GM23338 (cell line): Measurements from ENCODE around the gene EEF1G. TPM values are rescaled to one million over a fixed set of nuclear protein-coding genes. Genes with fewer than 3 reads are reported as not detected.

ENCODE experiments used
- ATAC-seq: fragments of 200-7000 bp; cut with Tn5 transposase; 3 replicates; pipeline ENCODE4 v1.9.1; 2020
- DNase-seq: peaks from one replicate; pipeline ENCODE4 v3.0.0-alpha.2; 2015; ENCODE audit warnings: low spot score
- H2AFZ ChIP-seq: fragments of 200-600 bp; sonication (generic); 2 replicates; pipeline ENCODE4 v1.8.0; 2016; ENCODE audit warnings: antibody characterized with exemption, mild to moderate bottlenecking, moderate library complexity
- H3F3A ChIP-seq: fragments of 200-600 bp; sonication (generic); replicated peaks from 2 replicates; pipeline ENCODE4 v1.8.0; 2017; ENCODE audit warnings: antibody characterized with exemption, mixed run types, low read depth
- H3K27ac ChIP-seq: fragments of 200-600 bp; sonication (generic); 2 replicates; pipeline ENCODE4 v1.6.1; 2016; ENCODE audit warnings: low read depth
- H3K27me3 ChIP-seq: fragments of 200-600 bp; sonication (generic); 2 replicates; pipeline ENCODE4 v1.8.0; 2016; ENCODE audit warnings: mild to moderate bottlenecking, mixed run types, moderate library complexity; ENCODE audit not compliant: insufficient read depth
- H3K36me3 ChIP-seq: fragments of 200-600 bp; sonication (generic); 2 replicates; pipeline ENCODE4 v1.8.0; 2016; ENCODE audit warnings: mild to moderate bottlenecking; ENCODE audit not compliant: insufficient read depth
- H3K4me1 ChIP-seq: fragments of 200-600 bp; sonication (generic); 2 replicates; pipeline ENCODE4 v1.8.0; 2016; ENCODE audit warnings: mild to moderate bottlenecking, moderate library complexity; ENCODE audit not compliant: insufficient read depth
- H3K4me2 ChIP-seq: fragments of 200-600 bp; sonication (generic); 2 replicates; pipeline ENCODE4 v1.7.1; 2017; ENCODE audit warnings: mixed run types
- H3K4me3 ChIP-seq: fragments of 200-600 bp; sonication (generic); 2 replicates; pipeline ENCODE4 v1.6.1; 2016; ENCODE audit warnings: mixed run types
- H3K79me2 ChIP-seq: fragments of 200-600 bp; sonication (generic); replicated peaks from 2 replicates; pipeline ENCODE4 v1.8.0; 2017; ENCODE audit warnings: mild to moderate bottlenecking; ENCODE audit not compliant: insufficient read depth
- H3K9me2 ChIP-seq: fragments of 200-600 bp; sonication (generic); 2 replicates; pipeline ENCODE4 v1.8.0; 2017; ENCODE audit not compliant: insufficient read depth
- H4K20me1 ChIP-seq: fragments of 200-600 bp; sonication (generic); replicated peaks from 2 replicates; pipeline ENCODE4 v1.8.0; 2017; ENCODE audit warnings: mild to moderate bottlenecking; ENCODE audit not compliant: insufficient read depth
- H3K27ac Mint-ChIP-seq: 2 replicates; pipeline ENCODE4 v1.8.0; 2020; ENCODE audit warnings: inconsistent platforms, mild to moderate bottlenecking, moderate library complexity, mixed read lengths
- H3K27me3 Mint-ChIP-seq: 3 replicates; pipeline ENCODE4 v1.8.0; 2022; ENCODE audit warnings: low read depth, mild to moderate bottlenecking, moderate library complexity, mixed read lengths, inconsistent platforms; ENCODE audit not compliant: insufficient read depth, poor library complexity
- H3K36me3 Mint-ChIP-seq: 3 replicates; pipeline ENCODE4 v1.8.0; 2021; ENCODE audit warnings: low read depth, mild to moderate bottlenecking, inconsistent platforms, moderate library complexity, mixed read lengths
- H3K4me1 Mint-ChIP-seq: 3 replicates; pipeline ENCODE4 v1.8.0; 2020; ENCODE audit warnings: mild to moderate bottlenecking, inconsistent platforms, mixed read lengths
- H3K4me3 Mint-ChIP-seq: 3 replicates; pipeline ENCODE4 v1.8.0; 2021; ENCODE audit warnings: moderate library complexity, mild to moderate bottlenecking, inconsistent platforms, mixed read lengths
- H3K9me3 Mint-ChIP-seq: 3 replicates; pipeline ENCODE4 v1.8.0; 2020; ENCODE audit warnings: moderate library complexity, mild to moderate bottlenecking, inconsistent platforms, mixed read lengths
- CREB1 ChIP-seq: fragments of 250-450 bp; sonication (Bioruptor Pico); IDR thresholded peaks from 2 replicates; pipeline ENCODE4 v1.5.0; 2020; ENCODE audit warnings: low read depth, mild to moderate bottlenecking, moderate library complexity
- CTCF ChIP-seq, 2 experiments: fragments of 200-600 bp in 1 of 2; sonication (generic) in 1 of 2; conservative IDR thresholded peaks; 2 replicates each; pipeline versions ENCODE4 v1.5.1 to v1.6.1; 2016 to 2017; ENCODE audit warnings: antibody characterized with exemption in 2 of 2, low read depth in 2 of 2, mild to moderate bottlenecking in 2 of 2, moderate library complexity in 1 of 2
- ETS1 ChIP-seq: IDR thresholded peaks from 2 replicates; pipeline ENCODE4 v1.6.1; 2016; ENCODE audit warnings: antibody characterized with exemption
- EZH2 ChIP-seq: fragments of 200-600 bp; sonication (generic); IDR thresholded peaks from one replicate; pipeline ENCODE4 v1.8.0; 2017; ENCODE audit warnings: antibody characterized with exemption, mild to moderate bottlenecking, low read depth; ENCODE audit not compliant: unreplicated experiment
- EZH2phosphoT487 ChIP-seq: fragments of 200-600 bp; sonication (generic); IDR thresholded peaks from one replicate; pipeline ENCODE4 v1.8.1; 2018; ENCODE audit warnings: antibody characterized with exemption; ENCODE audit not compliant: unreplicated experiment
- JUNB ChIP-seq: IDR thresholded peaks from one replicate; pipeline ENCODE4 v1.6.1; 2016; ENCODE audit warnings: antibody characterized with exemption; ENCODE audit not compliant: unreplicated experiment
- NANOG ChIP-seq: IDR thresholded peaks from 2 replicates; pipeline ENCODE4 v1.6.1; 2016; ENCODE audit warnings: antibody characterized with exemption, borderline replicate concordance
- POLR2AphosphoS5 ChIP-seq: IDR thresholded peaks from 2 replicates; pipeline ENCODE4 v1.6.1; 2016; ENCODE audit warnings: antibody characterized with exemption, low read depth
- STAT1 ChIP-seq: IDR thresholded peaks from one replicate; pipeline ENCODE4 v1.6.1; 2016; ENCODE audit warnings: antibody characterized with exemption; ENCODE audit not compliant: unreplicated experiment
- ZNF114 ChIP-seq: fragments of 250-450 bp; sonication (Bioruptor Pico); IDR thresholded peaks from 2 replicates; pipeline ENCODE4 v1.5.0; 2020; ENCODE audit warnings: mild to moderate bottlenecking, moderate library complexity
- ZNF331 ChIP-seq: fragments of 250-450 bp; sonication (Bioruptor Pico); IDR thresholded peaks from 2 replicates; pipeline ENCODE4 v1.5.0; 2020; ENCODE audit warnings: low read depth, mild to moderate bottlenecking, moderate library complexity
- ZNF462 ChIP-seq: fragments of 250-450 bp; sonication (Bioruptor Pico); IDR thresholded peaks from 2 replicates; pipeline ENCODE4 v1.5.0; 2020; ENCODE audit warnings: mild to moderate bottlenecking, moderate library complexity
- polyA plus RNA-seq: library from polyadenylated mRNA; unstranded; fragments of >200 nt; fragmentation: Nextera tagmentation; extraction: Ambion mirVana; gene quantifications from 2 replicates; pipeline ENCODE4 v1.2.1, GENCODE V29; 2016
- total RNA-seq: library from RNA; depleted of rRNA; stranded (reverse); fragments of >200 nt; shearing (Covaris generic); gene quantifications from 2 replicates; pipeline ENCODE4 v1.2.3, GENCODE V29; 2014

EEF1G gene
- total and polyA plus RNA-seq, 2 experiments from 2014 or later, result 696 to 1,316 TPM

- Histone ChIP-seq H3K27me3 (no peaks in the 10 kb centered on the region), H3K36me3 (no peaks in the 10 kb centered on the region), H4K20me1 (no peaks in the 10 kb centered on the region), H3K4me3 (no peak overlapping the region), H3K79me2 (no peaks in the 10 kb centered on the region), H2AFZ (no peak overlapping the region), H3K4me2 (no peak overlapping the region), H3F3A (no peaks in the 10 kb centered on the region), H3K9me2 (0 out of 2 replicates have a peak, but pooled peaks cover 3% of the 10 kb centered on the region), H3K27ac (no peak overlapping the region), H3K4me1 (0 out of 2 replicates have a peak, but pooled peaks cover 4% of the 10 kb centered on the region)
- ATAC-seq (no peak), DNase-seq (no peak)
- H3K4me3 Mint-ChIP-seq, result no peak overlapping the region
- peaks cover 1% of the 10 kb centered on the region for H3K27me3 Mint-ChIP-seq
- H3K36me3 Mint-ChIP-seq, result peaks cover 8% of the 10 kb centered on the region; the same call in 2 of the 3 replicates
- H3K9me3 Mint-ChIP-seq, result peaks cover 24% of the 10 kb centered on the region
- peaks cover 7% of the 10 kb centered on the region for H3K4me1 Mint-ChIP-seq
- H3K27ac Mint-ChIP-seq, result no peak overlapping the region
- TF ChIP-seq EZH2 (no peak), ZNF114 (no peak), NANOG (no peak)
Measured at GRCh38 chr11:62532096-62532495, 41.6 kb downstream of the EEF1G start.

GRCh38 chr11:62516736-62517371 is 56.8 kb downstream of the EEF1G start:
- Histone ChIP-seq H3K9me2 (peaks cover 7% of the 10 kb centered on the region), H3K4me2 (no peak overlapping the region), H3K79me2 (no peaks in the 10 kb centered on the region), H3K27me3 (no peaks in the 10 kb centered on the region), H4K20me1 (no peaks in the 10 kb centered on the region), H3F3A (no peaks in the 10 kb centered on the region), H3K36me3 (no peaks in the 10 kb centered on the region), H3K27ac (no peak overlapping the region), H3K4me3 (no peak overlapping the region), H3K4me1 (no peaks in the 10 kb centered on the region), H2AFZ (no peak overlapping the region)
- H3K36me3 Mint-ChIP-seq, result peaks cover under 1% of the 10 kb centered on the region; the same call in 1 of the 3 replicates
- TF ChIP-seq EZH2phosphoT487 (no peak), ZNF331 (no peak), EZH2 (no peak), ZNF462 (CRISPR knock-in tag) (no peak), ETS1 (no peak), JUNB (no peak), NANOG (no peak), POLR2AphosphoS5 (no peak), CREB1 (CRISPR knock-in tag) (no peak), ZNF114 (no peak), STAT1 (no peak), CTCF (conservative IDR thresholded peaks at IDR 0.05; ENCODE audit: low read depth in 2 of 2) (no peak)
- ATAC-seq (no peak), DNase-seq (no peak)
- H3K27me3 Mint-ChIP-seq, result peaks cover 7% of the 10 kb centered on the region
- H3K4me1 Mint-ChIP-seq, result no peaks in the 10 kb centered on the region
- H3K4me3 Mint-ChIP-seq, result no peak overlapping the region; the same call in 2 of the 3 replicates
- H3K27ac Mint-ChIP-seq, result no peak overlapping the region
- H3K9me3 Mint-ChIP-seq, result peaks cover 19% of the 10 kb centered on the region
